Fibroblast of villous mesenchyme (primary cell): ENCODE data around the gene BMX. TPM values are rescaled to one million over a fixed set of nuclear protein-coding genes. Genes with fewer than 3 reads are reported as not detected.

Experiments
- DNase-seq: peaks from one replicate; pipeline ENCODE4 v3.0.0-alpha.2; 2010; ENCODE audit warnings: low read depth
- H3K4me3 ChIP-seq: 2 replicates; pipeline ENCODE4 v1.5.1; 2011; ENCODE audit warnings: low read depth, mild to moderate bottlenecking, low read length
- CTCF ChIP-seq: IDR thresholded peaks from 2 replicates; pipeline ENCODE4 v1.5.1; 2012; ENCODE audit warnings: low read depth, mild to moderate bottlenecking, low read length; ENCODE audit not compliant: insufficient read depth
- total RNA-seq: library from RNA; depleted of rRNA; stranded (reverse); fragments of >200 nt; gene quantifications from 2 replicates; pipeline ENCODE4 v1.2.3, GENCODE V29; 2012

Gene BMX
- total RNA-seq, 1 donor = not detected

- no peak overlapping the region for H3K4me3 ChIP-seq
- DNase-seq = no peak
- no peak for TF ChIP-seq CTCF
Observed at GRCh38 chrX:15525664-15526416, 25.2 kb downstream of the BMX start.

- TF ChIP-seq CTCF = no peak
- H3K4me3 ChIP-seq = no peak overlapping the region
- DNase-seq = no peak
Observed at GRCh38 chrX:15529165-15529564, 28.6 kb downstream of the BMX start.

GRCh38 chrX:15530318-15530717 lies 29.7 kb downstream of the BMX start:
- no peak for TF ChIP-seq CTCF
- no peak for DNase-seq
- no peak overlapping the region for H3K4me3 ChIP-seq

- H3K4me3 ChIP-seq = no peak overlapping the region
- no peak for TF ChIP-seq CTCF
- DNase-seq = no peak
Observed at GRCh38 chrX:15546745-15547144, 46.1 kb downstream of the BMX start.

- no peak for DNase-seq
- TF ChIP-seq CTCF = no peak
Observed at GRCh38 chrX:15547356-15547755, 46.7 kb downstream of the BMX start.

GRCh38 chrX:15549189-15550012 lies 48.8 kb downstream of the BMX start:
- H3K4me3 ChIP-seq = no peak overlapping the region
- TF ChIP-seq CTCF = no peak
- DNase-seq = no peak

More at GRCh38 chrX:15547356-15547755, 46.7 kb downstream of the BMX start:
- no peak overlapping the region for H3K4me3 ChIP-seq
